Type B pancreatic cell (in vitro differentiated cells): ENCODE measurements around the gene TMTC2. TPM values are rescaled to one million over a fixed set of nuclear protein-coding genes. Genes with fewer than 3 reads are reported as not detected.

ENCODE experiments used
- DNase-seq: peaks from one replicate; pipeline ENCODE4 v3.0.0; 2021; ENCODE audit warnings: mixed read lengths; ENCODE audit not compliant: unreplicated experiment; ENCODE audit errors: extremely low spot score
- H3K27ac Mint-ChIP-seq: 2 replicates; pipeline ENCODE4 v1.8.0; 2021; ENCODE audit warnings: mild to moderate bottlenecking, mixed read lengths
- H3K27me3 Mint-ChIP-seq: 2 replicates; pipeline ENCODE4 v1.8.0; 2021; ENCODE audit warnings: mixed read lengths
- H3K36me3 Mint-ChIP-seq: 2 replicates; pipeline ENCODE4 v1.8.0; 2021; ENCODE audit warnings: mixed read lengths
- H3K4me1 Mint-ChIP-seq: one replicate; pipeline ENCODE4 v1.8.0; 2021; ENCODE audit warnings: mixed read lengths; ENCODE audit not compliant: unreplicated experiment
- H3K4me3 Mint-ChIP-seq: 2 replicates; pipeline ENCODE4 v1.8.0; 2021; ENCODE audit warnings: mild to moderate bottlenecking, mixed read lengths
- H3K9me3 Mint-ChIP-seq: 2 replicates; pipeline ENCODE4 v1.8.0; 2021; ENCODE audit warnings: mixed read lengths
- CTCF ChIP-seq: fragments of 200-600 bp; sonication (generic); conservative IDR thresholded peaks from 2 replicates; pipeline ENCODE4 v1.5.0; 2021; ENCODE audit warnings: antibody characterized with exemption, mild to moderate bottlenecking
- total RNA-seq: library from RNA; stranded (reverse); gene quantifications from 2 replicates; pipeline ENCODE4 v1.2.1, GENCODE V29; 2021; ENCODE audit warnings: low replicate concordance

Gene TMTC2
- total RNA-seq, 1 donor from 2014 or later = 31.0 TPM

GRCh38 chr12:83059107-83059506, 372.4 kb downstream of the TMTC2 start:
- peaks cover 15% of the 10 kb centered on the region for H3K36me3 Mint-ChIP-seq
- H3K27me3 Mint-ChIP-seq = no peaks in the 10 kb centered on the region
- H3K4me3 Mint-ChIP-seq = no peak overlapping the region
- H3K4me1 Mint-ChIP-seq = peaks cover 3% of the 10 kb centered on the region
- TF ChIP-seq CTCF = no peak
- DNase-seq = no peak
- no peak overlapping the region for H3K27ac Mint-ChIP-seq
- no peaks in the 10 kb centered on the region for H3K9me3 Mint-ChIP-seq

DNA sequence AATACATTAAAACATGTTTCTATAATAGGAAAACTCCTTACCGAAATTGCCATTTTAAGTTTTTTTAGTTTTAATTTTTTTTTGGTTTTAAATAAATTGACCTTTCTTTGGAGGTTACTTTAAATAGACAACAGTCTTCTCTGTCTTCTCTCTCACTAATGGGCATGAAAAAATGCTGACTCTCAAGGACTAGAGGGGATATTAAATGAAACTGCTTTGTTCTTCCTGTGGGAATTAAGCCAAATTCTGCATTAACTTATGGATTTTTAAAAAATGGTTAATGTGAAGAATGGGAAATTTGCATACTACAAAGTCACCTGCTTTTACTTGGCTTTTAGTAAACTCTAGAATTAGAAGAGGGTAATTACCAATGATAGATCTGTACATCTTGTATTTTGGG, 378.9 kb downstream of the TMTC2 start:
- Mint-ChIP-seq H3K9me3 (peaks cover 8% of the 10 kb centered on the region), H3K27me3 (no peaks in the 10 kb centered on the region), H3K4me1 (peaks cover 7% of the 10 kb centered on the region), H3K27ac (no peak overlapping the region), H3K4me3 (no peak overlapping the region), H3K36me3 (peaks cover 12% of the 10 kb centered on the region)
- DNase-seq = no peak
- no peak for TF ChIP-seq CTCF

- no peaks in the 10 kb centered on the region for H3K27me3 Mint-ChIP-seq
- H3K4me3 Mint-ChIP-seq = no peak overlapping the region
- H3K4me1 Mint-ChIP-seq = peaks cover 7% of the 10 kb centered on the region
- TF ChIP-seq CTCF = no peak
- H3K36me3 Mint-ChIP-seq = peaks cover 30% of the 10 kb centered on the region
- peaks cover 24% of the 10 kb centered on the region for H3K9me3 Mint-ChIP-seq
- no peak for DNase-seq
- H3K27ac Mint-ChIP-seq = no peak overlapping the region
Measured at GRCh38 chr12:83067981-83068380, 381.3 kb downstream of the TMTC2 start.

- H3K4me3 Mint-ChIP-seq = no peak overlapping the region
- H3K27ac Mint-ChIP-seq = no peak overlapping the region
- peaks cover 6% of the 10 kb centered on the region for H3K4me1 Mint-ChIP-seq
- no peak for TF ChIP-seq CTCF
- peaks cover 19% of the 10 kb centered on the region for H3K9me3 Mint-ChIP-seq
- H3K36me3 Mint-ChIP-seq = peaks cover 26% of the 10 kb centered on the region
- no peaks in the 10 kb centered on the region for H3K27me3 Mint-ChIP-seq
- DNase-seq = no peak
Measured at GRCh38 chr12:83074358-83074894, 387.7 kb downstream of the TMTC2 start.

GRCh38 chr12:83075471-83075870, 388.8 kb downstream of the TMTC2 start:
- DNase-seq = no peak
- Mint-ChIP-seq H3K36me3 (peaks cover 24% of the 10 kb centered on the region), H3K27ac (no peak overlapping the region), H3K9me3 (peaks cover 19% of the 10 kb centered on the region), H3K4me1 (peaks cover 6% of the 10 kb centered on the region), H3K27me3 (no peaks in the 10 kb centered on the region), H3K4me3 (no peak overlapping the region)
- TF ChIP-seq CTCF = no peak

- Mint-ChIP-seq H3K4me3 (no peak overlapping the region), H3K27me3 (no peaks in the 10 kb centered on the region), H3K4me1 (peaks cover 6% of the 10 kb centered on the region), H3K36me3 (peaks cover 17% of the 10 kb centered on the region), H3K9me3 (peaks cover 11% of the 10 kb centered on the region), H3K27ac (no peak overlapping the region)
- no peak for TF ChIP-seq CTCF
- DNase-seq = no peak
Measured at GRCh38 chr12:83077041-83077440, 390.3 kb downstream of the TMTC2 start.
